GM23338 (cell line): Measurements from ENCODE around the gene PPP2R2D. TPM values are rescaled to one million over a fixed set of nuclear protein-coding genes. Genes with fewer than 3 reads are reported as not detected.

Experiments
- ATAC-seq: fragments of 200-7000 bp; cut with Tn5 transposase; 3 replicates; pipeline ENCODE4 v1.9.1; 2020
- DNase-seq: peaks from one replicate; pipeline ENCODE4 v3.0.0-alpha.2; 2015; ENCODE audit warnings: low spot score
- H2AFZ ChIP-seq: fragments of 200-600 bp; sonication (generic); 2 replicates; pipeline ENCODE4 v1.8.0; 2016; ENCODE audit warnings: antibody characterized with exemption, mild to moderate bottlenecking, moderate library complexity
- H3F3A ChIP-seq: fragments of 200-600 bp; sonication (generic); replicated peaks from 2 replicates; pipeline ENCODE4 v1.8.0; 2017; ENCODE audit warnings: antibody characterized with exemption, mixed run types, low read depth
- H3K27ac ChIP-seq: fragments of 200-600 bp; sonication (generic); 2 replicates; pipeline ENCODE4 v1.6.1; 2016; ENCODE audit warnings: low read depth
- H3K27me3 ChIP-seq: fragments of 200-600 bp; sonication (generic); 2 replicates; pipeline ENCODE4 v1.8.0; 2016; ENCODE audit warnings: mild to moderate bottlenecking, mixed run types, moderate library complexity; ENCODE audit not compliant: insufficient read depth
- H3K36me3 ChIP-seq: fragments of 200-600 bp; sonication (generic); 2 replicates; pipeline ENCODE4 v1.8.0; 2016; ENCODE audit warnings: mild to moderate bottlenecking; ENCODE audit not compliant: insufficient read depth
- H3K4me1 ChIP-seq: fragments of 200-600 bp; sonication (generic); 2 replicates; pipeline ENCODE4 v1.8.0; 2016; ENCODE audit warnings: mild to moderate bottlenecking, moderate library complexity; ENCODE audit not compliant: insufficient read depth
- H3K4me2 ChIP-seq: fragments of 200-600 bp; sonication (generic); 2 replicates; pipeline ENCODE4 v1.7.1; 2017; ENCODE audit warnings: mixed run types
- H3K4me3 ChIP-seq: fragments of 200-600 bp; sonication (generic); 2 replicates; pipeline ENCODE4 v1.6.1; 2016; ENCODE audit warnings: mixed run types
- H3K79me2 ChIP-seq: fragments of 200-600 bp; sonication (generic); replicated peaks from 2 replicates; pipeline ENCODE4 v1.8.0; 2017; ENCODE audit warnings: mild to moderate bottlenecking; ENCODE audit not compliant: insufficient read depth
- H3K9me2 ChIP-seq: fragments of 200-600 bp; sonication (generic); 2 replicates; pipeline ENCODE4 v1.8.0; 2017; ENCODE audit not compliant: insufficient read depth
- H4K20me1 ChIP-seq: fragments of 200-600 bp; sonication (generic); replicated peaks from 2 replicates; pipeline ENCODE4 v1.8.0; 2017; ENCODE audit warnings: mild to moderate bottlenecking; ENCODE audit not compliant: insufficient read depth
- H3K27ac Mint-ChIP-seq: 2 replicates; pipeline ENCODE4 v1.8.0; 2020; ENCODE audit warnings: inconsistent platforms, mild to moderate bottlenecking, moderate library complexity, mixed read lengths
- H3K27me3 Mint-ChIP-seq: 3 replicates; pipeline ENCODE4 v1.8.0; 2022; ENCODE audit warnings: low read depth, mild to moderate bottlenecking, moderate library complexity, mixed read lengths, inconsistent platforms; ENCODE audit not compliant: insufficient read depth, poor library complexity
- H3K36me3 Mint-ChIP-seq: 3 replicates; pipeline ENCODE4 v1.8.0; 2021; ENCODE audit warnings: low read depth, mild to moderate bottlenecking, inconsistent platforms, moderate library complexity, mixed read lengths
- H3K4me1 Mint-ChIP-seq: 3 replicates; pipeline ENCODE4 v1.8.0; 2020; ENCODE audit warnings: mild to moderate bottlenecking, inconsistent platforms, mixed read lengths
- H3K4me3 Mint-ChIP-seq: 3 replicates; pipeline ENCODE4 v1.8.0; 2021; ENCODE audit warnings: moderate library complexity, mild to moderate bottlenecking, inconsistent platforms, mixed read lengths
- H3K9me3 Mint-ChIP-seq: 3 replicates; pipeline ENCODE4 v1.8.0; 2020; ENCODE audit warnings: moderate library complexity, mild to moderate bottlenecking, inconsistent platforms, mixed read lengths
- CREB1 ChIP-seq: fragments of 250-450 bp; sonication (Bioruptor Pico); IDR thresholded peaks from 2 replicates; pipeline ENCODE4 v1.5.0; 2020; ENCODE audit warnings: low read depth, mild to moderate bottlenecking, moderate library complexity
- CTCF ChIP-seq, 2 experiments: fragments of 200-600 bp in 1 of 2; sonication (generic) in 1 of 2; conservative IDR thresholded peaks; 2 replicates each; pipeline versions ENCODE4 v1.5.1 to v1.6.1; 2016 to 2017; ENCODE audit warnings: antibody characterized with exemption in 2 of 2, low read depth in 2 of 2, mild to moderate bottlenecking in 2 of 2, moderate library complexity in 1 of 2
- EZH2 ChIP-seq: fragments of 200-600 bp; sonication (generic); IDR thresholded peaks from one replicate; pipeline ENCODE4 v1.8.0; 2017; ENCODE audit warnings: antibody characterized with exemption, mild to moderate bottlenecking, low read depth; ENCODE audit not compliant: unreplicated experiment
- EZH2phosphoT487 ChIP-seq: fragments of 200-600 bp; sonication (generic); IDR thresholded peaks from one replicate; pipeline ENCODE4 v1.8.1; 2018; ENCODE audit warnings: antibody characterized with exemption; ENCODE audit not compliant: unreplicated experiment
- NANOG ChIP-seq: IDR thresholded peaks from 2 replicates; pipeline ENCODE4 v1.6.1; 2016; ENCODE audit warnings: antibody characterized with exemption, borderline replicate concordance
- POLR2AphosphoS5 ChIP-seq: IDR thresholded peaks from 2 replicates; pipeline ENCODE4 v1.6.1; 2016; ENCODE audit warnings: antibody characterized with exemption, low read depth
- REST ChIP-seq: IDR thresholded peaks from one replicate; pipeline ENCODE4 v1.6.1; 2018; ENCODE audit warnings: antibody characterized with exemption; ENCODE audit not compliant: unreplicated experiment
- STAT1 ChIP-seq: IDR thresholded peaks from one replicate; pipeline ENCODE4 v1.6.1; 2016; ENCODE audit warnings: antibody characterized with exemption; ENCODE audit not compliant: unreplicated experiment
- ZNF114 ChIP-seq: fragments of 250-450 bp; sonication (Bioruptor Pico); IDR thresholded peaks from 2 replicates; pipeline ENCODE4 v1.5.0; 2020; ENCODE audit warnings: mild to moderate bottlenecking, moderate library complexity
- ZNF331 ChIP-seq: fragments of 250-450 bp; sonication (Bioruptor Pico); IDR thresholded peaks from 2 replicates; pipeline ENCODE4 v1.5.0; 2020; ENCODE audit warnings: low read depth, mild to moderate bottlenecking, moderate library complexity
- ZNF462 ChIP-seq: fragments of 250-450 bp; sonication (Bioruptor Pico); IDR thresholded peaks from 2 replicates; pipeline ENCODE4 v1.5.0; 2020; ENCODE audit warnings: mild to moderate bottlenecking, moderate library complexity
- polyA plus RNA-seq: library from polyadenylated mRNA; unstranded; fragments of >200 nt; fragmentation: Nextera tagmentation; extraction: Ambion mirVana; gene quantifications from 2 replicates; pipeline ENCODE4 v1.2.1, GENCODE V29; 2016
- total RNA-seq: library from RNA; depleted of rRNA; stranded (reverse); fragments of >200 nt; shearing (Covaris generic); gene quantifications from 2 replicates; pipeline ENCODE4 v1.2.3, GENCODE V29; 2014

PPP2R2D gene
- total and polyA plus RNA-seq, 2 experiments from 2014 or later = 28.8 to 33.7 TPM

- TF ChIP-seq STAT1 = no peak
- no peak for TF ChIP-seq EZH2phosphoT487
- no peak for TF ChIP-seq ZNF114
- no peak for TF ChIP-seq NANOG
- TF ChIP-seq CREB1 (CRISPR knock-in tag) = no peak
- TF ChIP-seq CTCF (conservative IDR thresholded peaks at IDR 0.05; ENCODE audit: low read depth in 2 of 2) = no peak
- no peak for TF ChIP-seq ZNF331 (CRISPR knock-in tag)
- no peak for TF ChIP-seq EZH2
- TF ChIP-seq POLR2AphosphoS5 = no peak
Measured at GRCh38 chr10:131872011-131872826, 28.6 kb upstream of the PPP2R2D start (continued).

GRCh38 chr10:131872827-131873375, 27.9 kb upstream of the PPP2R2D start:
- Histone ChIP-seq H3K79me2 (no peaks in the 10 kb centered on the region), H3K27ac (no peak overlapping the region), H2AFZ (0 out of 2 replicates have a peak overlapping the region, but pooled peaks have one; percentile 38), H3K36me3 (no peaks in the 10 kb centered on the region), H3K4me3 (no peak overlapping the region), H4K20me1 (no peaks in the 10 kb centered on the region), H3K4me2 (no peak overlapping the region), H3K9me2 (no peaks in the 10 kb centered on the region), H3K27me3 (no peaks in the 10 kb centered on the region), H3F3A (no peaks in the 10 kb centered on the region), H3K4me1 (no peaks in the 10 kb centered on the region; the same call in 1 of the 2 replicates)
- Mint-ChIP-seq H3K36me3 (peaks cover 8% of the 10 kb centered on the region; the same call in 2 of the 3 replicates), H3K27ac (no peak overlapping the region), H3K27me3 (peaks cover 10% of the 10 kb centered on the region), H3K9me3 (peaks cover 11% of the 10 kb centered on the region), H3K4me1 (peaks cover 6% of the 10 kb centered on the region), H3K4me3 (no peak overlapping the region)
- ATAC-seq (peak; percentile 43), DNase-seq (peak; percentile 12)
- TF ChIP-seq EZH2phosphoT487 (no peak), ZNF331 (CRISPR knock-in tag) (no peak), ZNF462 (CRISPR knock-in tag) (no peak), CREB1 (CRISPR knock-in tag) (no peak), STAT1 (no peak), EZH2 (no peak), REST (no peak), POLR2AphosphoS5 (no peak), ZNF114 (no peak)
